Sigmoid colon (tissue), 3 donors: Measurements from ENCODE around the gene GAGE12D.
"Not testable (repeated sequence)": the region's sequence is repeated elsewhere in the genome, so short reads cannot be mapped to it uniquely, and the experiment has no call there.

Experiments
- POLR2A ChIP-seq, 2 donors: fragments of 450-650 bp; IDR thresholded peaks; one replicate each; pipeline ENCODE4 v1.6.1; 2016; ENCODE audit warnings: antibody characterized with exemption in 2 of 2, mild to moderate bottlenecking in 2 of 2, moderate library complexity in 2 of 2
- TF ChIP-seq, protein P1 (sequence below), 4 experiments: fragments of 450-650 bp in 3 of 4; fragments of 200-600 bp in 1 of 4; IDR thresholded peaks; one replicate each; pipeline ENCODE4 v1.5.1; 2016 to 2019; ENCODE audit warnings: antibody characterized with exemption in 4 of 4, mild to moderate bottlenecking in 3 of 4, moderate library complexity in 2 of 4

DNA sequence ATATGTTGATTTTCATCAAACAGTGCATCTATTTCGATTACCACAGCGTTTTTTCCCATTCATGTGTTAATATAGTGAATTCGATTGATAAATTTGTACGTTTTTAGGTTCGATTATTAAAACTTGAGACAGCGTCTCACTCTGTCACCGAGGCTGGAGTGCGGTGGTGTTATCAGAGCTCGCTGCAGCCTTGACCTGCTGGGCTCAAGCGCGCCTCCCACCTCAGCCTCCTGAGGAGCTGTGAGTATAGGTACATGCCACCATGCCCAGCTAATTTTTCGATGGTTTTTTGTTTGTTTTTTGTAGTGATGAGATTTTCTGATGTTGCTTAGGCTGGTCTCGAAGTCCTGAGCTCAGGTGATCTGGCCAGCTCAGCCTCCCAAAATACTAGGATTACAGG lies 27.6 kb downstream of the GAGE12D start:
- TF ChIP-seq, protein P1, sequence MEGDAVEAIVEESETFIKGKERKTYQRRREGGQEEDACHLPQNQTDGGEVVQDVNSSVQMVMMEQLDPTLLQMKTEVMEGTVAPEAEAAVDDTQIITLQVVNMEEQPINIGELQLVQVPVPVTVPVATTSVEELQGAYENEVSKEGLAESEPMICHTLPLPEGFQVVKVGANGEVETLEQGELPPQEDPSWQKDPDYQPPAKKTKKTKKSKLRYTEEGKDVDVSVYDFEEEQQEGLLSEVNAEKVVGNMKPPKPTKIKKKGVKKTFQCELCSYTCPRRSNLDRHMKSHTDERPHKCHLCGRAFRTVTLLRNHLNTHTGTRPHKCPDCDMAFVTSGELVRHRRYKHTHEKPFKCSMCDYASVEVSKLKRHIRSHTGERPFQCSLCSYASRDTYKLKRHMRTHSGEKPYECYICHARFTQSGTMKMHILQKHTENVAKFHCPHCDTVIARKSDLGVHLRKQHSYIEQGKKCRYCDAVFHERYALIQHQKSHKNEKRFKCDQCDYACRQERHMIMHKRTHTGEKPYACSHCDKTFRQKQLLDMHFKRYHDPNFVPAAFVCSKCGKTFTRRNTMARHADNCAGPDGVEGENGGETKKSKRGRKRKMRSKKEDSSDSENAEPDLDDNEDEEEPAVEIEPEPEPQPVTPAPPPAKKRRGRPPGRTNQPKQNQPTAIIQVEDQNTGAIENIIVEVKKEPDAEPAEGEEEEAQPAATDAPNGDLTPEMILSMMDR (IDR thresholded peaks at IDR 0.05) = not testable (repeated sequence)
- not testable (repeated sequence) for TF ChIP-seq POLR2A (IDR thresholded peaks at IDR 0.05)
